ENCODE data around the gene SLC7A14. TPM values are rescaled to one million over a fixed set of nuclear protein-coding genes. Genes with fewer than 3 reads are reported as not detected.

The SLC7A14 gene
- total RNA-seq, 2 experiments from 2014 or later: not detected

- TF ChIP-seq, protein P1, sequence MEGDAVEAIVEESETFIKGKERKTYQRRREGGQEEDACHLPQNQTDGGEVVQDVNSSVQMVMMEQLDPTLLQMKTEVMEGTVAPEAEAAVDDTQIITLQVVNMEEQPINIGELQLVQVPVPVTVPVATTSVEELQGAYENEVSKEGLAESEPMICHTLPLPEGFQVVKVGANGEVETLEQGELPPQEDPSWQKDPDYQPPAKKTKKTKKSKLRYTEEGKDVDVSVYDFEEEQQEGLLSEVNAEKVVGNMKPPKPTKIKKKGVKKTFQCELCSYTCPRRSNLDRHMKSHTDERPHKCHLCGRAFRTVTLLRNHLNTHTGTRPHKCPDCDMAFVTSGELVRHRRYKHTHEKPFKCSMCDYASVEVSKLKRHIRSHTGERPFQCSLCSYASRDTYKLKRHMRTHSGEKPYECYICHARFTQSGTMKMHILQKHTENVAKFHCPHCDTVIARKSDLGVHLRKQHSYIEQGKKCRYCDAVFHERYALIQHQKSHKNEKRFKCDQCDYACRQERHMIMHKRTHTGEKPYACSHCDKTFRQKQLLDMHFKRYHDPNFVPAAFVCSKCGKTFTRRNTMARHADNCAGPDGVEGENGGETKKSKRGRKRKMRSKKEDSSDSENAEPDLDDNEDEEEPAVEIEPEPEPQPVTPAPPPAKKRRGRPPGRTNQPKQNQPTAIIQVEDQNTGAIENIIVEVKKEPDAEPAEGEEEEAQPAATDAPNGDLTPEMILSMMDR (IDR thresholded peaks at IDR 0.05): no peak
- intact Hi-C loops (cut with micrococcal nuclease): no loop called here
- CTCF ChIA-PET: no interaction called here
- H3K36me3 Mint-ChIP-seq (ENCODE audit: low read depth): no peaks in the 10 kb centered on the region
- H3K27ac Mint-ChIP-seq: no peak overlapping the region
- H3K27me3 Mint-ChIP-seq: peaks cover 15% of the 10 kb centered on the region
- POLR2A ChIA-PET: no interaction called here
- DNase-seq (no peak), ATAC-seq (no peak)
- H3K4me1 Mint-ChIP-seq (ENCODE audit: low read depth): no peaks in the 10 kb centered on the region
- H3K9me3 Mint-ChIP-seq: no peaks in the 10 kb centered on the region
- H3K4me3 Mint-ChIP-seq: no peak overlapping the region
Observed at GRCh38 chr3:170631755-170632488, 46.0 kb upstream of the SLC7A14 start.

GRCh38 chr3:170623524-170623923 is 37.6 kb upstream of the SLC7A14 start:
- no peaks in the 10 kb centered on the region for H3K9me3 Mint-ChIP-seq
- no peak overlapping the region for H3K4me3 Mint-ChIP-seq
- TF ChIP-seq, protein P1 (IDR thresholded peaks at IDR 0.05): no peak
- no peak for DNase-seq
- no peaks in the 10 kb centered on the region for H3K4me1 Mint-ChIP-seq (ENCODE audit: low read depth)
- intact Hi-C loops (cut with micrococcal nuclease): no loop called here
- H3K36me3 Mint-ChIP-seq (ENCODE audit: low read depth): no peaks in the 10 kb centered on the region
- POLR2A ChIA-PET: no interaction called here
- no peak for ATAC-seq
- no peak overlapping the region for H3K27ac Mint-ChIP-seq
- CTCF ChIA-PET: interaction anchor here (1.2 kb wide), 1 partner anchor 210 kb away, joined by 3 read pairs; no protein-coding TSS in a partner anchor
- H3K27me3 Mint-ChIP-seq: peaks cover 6% of the 10 kb centered on the region

GRCh38 chr3:170622369-170623159 is 36.7 kb upstream of the SLC7A14 start:
- intact Hi-C loops (cut with micrococcal nuclease): no loop called here
- Mint-ChIP-seq H3K27ac (no peak overlapping the region), H3K4me1 (ENCODE audit: low read depth) (no peaks in the 10 kb centered on the region), H3K4me3 (no peak overlapping the region), H3K36me3 (ENCODE audit: low read depth) (no peaks in the 10 kb centered on the region), H3K9me3 (no peaks in the 10 kb centered on the region), H3K27me3 (peaks cover 4% of the 10 kb centered on the region)
- ATAC-seq: no peak
- ChIA-PET POLR2A (no interaction called here), CTCF (interaction anchor here (1.2 kb wide), 1 partner anchor 209 kb away, joined by 3 read pairs; no protein-coding TSS in a partner anchor)
- TF ChIP-seq, protein P1 (IDR thresholded peaks at IDR 0.05): no peak
- no peak for DNase-seq

DNA sequence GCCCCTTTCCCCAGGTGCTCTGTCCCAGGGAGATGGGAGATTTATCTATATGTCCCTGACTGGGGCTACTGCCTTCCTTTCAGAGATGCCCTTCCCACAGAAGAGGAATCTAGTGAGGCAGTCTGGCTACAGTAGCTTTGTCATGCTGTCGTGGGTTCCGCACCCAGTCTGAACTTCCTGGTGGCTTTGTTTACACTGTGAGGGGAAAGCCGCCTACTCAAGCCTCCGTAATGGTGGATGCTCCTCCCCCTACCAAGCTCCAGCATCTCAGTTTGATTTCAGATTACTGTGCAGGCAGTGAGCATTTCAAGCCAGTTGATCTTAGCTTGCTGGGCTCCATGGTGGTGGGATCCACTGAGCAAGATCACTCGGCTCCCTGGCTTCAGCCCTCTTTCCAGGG is 35.4 kb upstream of the SLC7A14 start:
- intact Hi-C loops (cut with micrococcal nuclease): no loop called here
- H3K9me3 Mint-ChIP-seq: no peaks in the 10 kb centered on the region
- no peak overlapping the region for H3K4me3 Mint-ChIP-seq
- CTCF ChIA-PET: interaction anchor here (1.1 kb wide), 1 partner anchor 122 kb away, joined by 3 read pairs; no protein-coding TSS in a partner anchor
- no peak overlapping the region for H3K27ac Mint-ChIP-seq
- H3K36me3 Mint-ChIP-seq (ENCODE audit: low read depth): no peaks in the 10 kb centered on the region
- ATAC-seq: no peak
- H3K27me3 Mint-ChIP-seq: peaks cover 4% of the 10 kb centered on the region
- TF ChIP-seq, protein P1 (IDR thresholded peaks at IDR 0.05): no peak
- no peaks in the 10 kb centered on the region for H3K4me1 Mint-ChIP-seq (ENCODE audit: low read depth)
- no peak for DNase-seq
- POLR2A ChIA-PET: no interaction called here
